ENCODE results near the gene FARP1. TPM values are rescaled to one million over a fixed set of nuclear protein-coding genes. Genes with fewer than 3 reads are reported as not detected.
A peak's percentile ranks its signal among the peaks of the same experiment; 100 is the strongest.

Gene FARP1
- polyA plus RNA-seq, 1 of the 3 experiments (the other 2 are of a cell fraction) = 12.0 TPM

DNA sequence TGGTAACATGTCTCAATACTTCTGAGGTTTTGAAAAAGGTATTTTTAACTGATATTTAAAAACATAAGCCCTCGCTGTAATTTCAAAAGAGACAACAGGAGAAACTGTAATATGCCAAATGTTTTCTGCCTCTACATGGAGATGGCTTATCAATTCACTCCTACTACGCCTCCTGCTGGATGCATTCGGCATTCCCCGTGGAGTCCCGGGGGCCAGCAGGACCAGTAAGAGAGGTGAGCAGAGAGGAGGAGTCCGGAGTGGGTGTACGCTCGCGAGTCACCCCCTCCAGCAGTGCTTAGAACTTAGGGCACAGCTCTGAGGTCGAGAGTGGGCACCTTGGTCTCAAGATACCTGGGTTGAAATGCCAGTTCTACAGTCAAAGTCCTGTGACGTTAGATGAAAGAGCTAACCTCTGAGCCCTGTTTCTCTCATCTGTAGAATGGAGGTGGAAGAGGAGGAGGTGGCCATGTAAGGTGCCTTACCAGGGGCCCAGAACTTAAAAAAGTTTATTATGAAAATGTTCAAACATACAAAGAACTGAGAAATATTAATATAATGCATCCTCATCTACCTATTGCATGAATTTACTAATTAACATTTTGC lies 323.8 kb downstream of the FARP1 start:
- 61% methylated on average over 10 of the region's 11 CpGs for WGBS (ENCODE audit: low lambda C conversion rate)
- peaks cover 8 to 46% of the 10 kb centered on the region in 2 experiments for H3K36me3 ChIP-seq (replicated peaks in 1 of 2; ENCODE audit: control insufficient read depth in 1 of 2, insufficient read depth in 2 of 2, low read length in 1 of 2)
- peak; percentile 68 for DNase-seq
- TF ChIP-seq FOXJ3 (CRISPR knock-in tag; IDR thresholded peaks at IDR 0.05) (no peak), REST (IDR thresholded peaks at IDR 0.05; ENCODE audit: low read depth, low read length) (no peak), EP300 (IDR thresholded peaks at IDR 0.05; ENCODE audit: borderline replicate concordance in 1 of 2, low read depth in 1 of 2, low read length in 1 of 2) (no peak), RAD21 (IDR thresholded peaks at IDR 0.05; ENCODE audit: low read length) (peak; percentile 50), IRF3 (IDR thresholded peaks at IDR 0.05; ENCODE audit: low read depth, low read length) (no peak), TAF1 (IDR thresholded peaks at IDR 0.05; ENCODE audit: borderline replicate concordance, low read depth, low read length) (no peak), SMC3 (IDR thresholded peaks at IDR 0.05; ENCODE audit: low read depth, low read length) (peak; percentile 40), MEF2A (IDR thresholded peaks at IDR 0.05; ENCODE audit: borderline replicate concordance, low read depth) (no peak), RFX5 (IDR thresholded peaks at IDR 0.05; ENCODE audit: low read length) (no peak), MXI1 (IDR thresholded peaks at IDR 0.05; ENCODE audit: low read depth, low read length) (no peak), TCF12 (IDR thresholded peaks at IDR 0.05) (no peak), SIN3A (IDR thresholded peaks at IDR 0.05; ENCODE audit: borderline replicate concordance, low read depth, low read length) (no peak), MAX (IDR thresholded peaks at IDR 0.05; ENCODE audit: low read depth) (no peak), CTCF (IDR thresholded peaks at IDR 0.05) (peak; percentile 75)
- TF ChIP-seq, protein P1, sequence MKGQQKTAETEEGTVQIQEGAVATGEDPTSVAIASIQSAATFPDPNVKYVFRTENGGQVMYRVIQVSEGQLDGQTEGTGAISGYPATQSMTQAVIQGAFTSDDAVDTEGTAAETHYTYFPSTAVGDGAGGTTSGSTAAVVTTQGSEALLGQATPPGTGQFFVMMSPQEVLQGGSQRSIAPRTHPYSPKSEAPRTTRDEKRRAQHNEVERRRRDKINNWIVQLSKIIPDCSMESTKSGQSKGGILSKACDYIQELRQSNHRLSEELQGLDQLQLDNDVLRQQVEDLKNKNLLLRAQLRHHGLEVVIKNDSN (IDR thresholded peaks at IDR 0.05; ENCODE audit: borderline replicate concordance, low read depth) = no peak
- TF ChIP-seq, protein P2, sequence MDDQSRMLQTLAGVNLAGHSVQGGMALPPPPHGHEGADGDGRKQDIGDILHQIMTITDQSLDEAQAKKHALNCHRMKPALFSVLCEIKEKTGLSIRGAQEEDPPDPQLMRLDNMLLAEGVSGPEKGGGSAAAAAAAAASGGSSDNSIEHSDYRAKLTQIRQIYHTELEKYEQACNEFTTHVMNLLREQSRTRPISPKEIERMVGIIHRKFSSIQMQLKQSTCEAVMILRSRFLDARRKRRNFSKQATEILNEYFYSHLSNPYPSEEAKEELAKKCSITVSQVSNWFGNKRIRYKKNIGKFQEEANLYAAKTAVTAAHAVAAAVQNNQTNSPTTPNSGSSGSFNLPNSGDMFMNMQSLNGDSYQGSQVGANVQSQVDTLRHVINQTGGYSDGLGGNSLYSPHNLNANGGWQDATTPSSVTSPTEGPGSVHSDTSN (IDR thresholded peaks at IDR 0.05) = no peak
- H3K4me3 ChIP-seq (ENCODE audit: low read depth in 2 of 2, low read length in 1 of 2) = peak overlapping the region in 1 of 2 experiments; percentile 28; a peak in 1 of 4 replicates
- no peak overlapping the region for H3K4me2 ChIP-seq
- no peaks in the 10 kb centered on the region for H3K27me3 ChIP-seq (ENCODE audit: insufficient read depth)
- no peaks in the 10 kb centered on the region for H3K9me3 ChIP-seq
- H2AFZ ChIP-seq (ENCODE audit: low read depth) = no peak overlapping the region
- no peaks in the 10 kb centered on the region for H4K20me1 ChIP-seq (ENCODE audit: insufficient read depth)
- CTCF ChIA-PET = interaction anchor here (0.6 to 3.6 kb wide), 17 partner anchors 10 to 522 kb away, joined by 3 to 27 read pairs (median 4); no protein-coding TSS in a partner anchor
- no peaks in the 10 kb centered on the region for H3K9me2 ChIP-seq
- no peak overlapping the region for H3K27ac ChIP-seq (ENCODE audit: low read depth in 2 of 2, low read length in 1 of 2)
- peaks cover 0 to 19% of the 10 kb centered on the region in 2 experiments; a peak in 1 of 4 replicates for H3K4me1 ChIP-seq (ENCODE audit: control insufficient read depth in 1 of 2, insufficient read depth in 2 of 2, low read depth in 1 of 2, low read length in 1 of 2)
- POLR2A ChIA-PET = no interaction called here
- H3K79me2 ChIP-seq (ENCODE audit: insufficient read depth) = peaks cover 7% of the 10 kb centered on the region; the same call in 1 of the 2 replicates
- no peak overlapping the region for H3K9ac ChIP-seq
- no peaks in the 10 kb centered on the region for H3F3A ChIP-seq (replicated peaks; ENCODE audit: insufficient read depth)
